Activated CD8-positive, alpha-beta memory T cell treated with anti-CD3 and anti-CD28 coated beads, Interleukin-2, amount 50 U/mL, for 4 hours (primary cell): ENCODE data around the gene DENND1A.
"Not testable (repeated sequence)": the region's sequence is repeated elsewhere in the genome, so short reads cannot be mapped to it uniquely, and the experiment has no call there.

Source experiments
- DNase-seq: peaks from one replicate; pipeline ENCODE4 v3.0.0-alpha.2; 2020

Gene DENND1A

DNA sequence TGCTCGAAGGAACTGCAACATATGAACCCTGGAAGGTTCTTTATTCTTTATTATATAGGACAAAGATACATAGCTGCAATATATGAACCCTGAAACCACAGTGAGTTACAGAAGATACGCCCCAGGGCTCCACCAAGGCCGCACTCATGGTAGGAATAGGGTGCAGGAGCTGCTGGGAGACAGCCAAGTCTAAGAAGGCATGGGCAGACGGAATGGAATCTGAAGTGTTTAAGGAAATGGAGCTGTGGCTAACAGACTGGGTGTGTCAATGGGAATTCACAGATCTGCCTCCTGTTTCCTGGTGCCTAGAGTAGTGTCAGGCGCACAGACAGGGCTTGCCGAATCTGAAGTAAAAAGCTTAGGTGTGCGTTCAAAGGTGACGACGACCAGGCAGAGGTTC is 286.4 kb downstream of the DENND1A start:
- no peak for DNase-seq

DNA sequence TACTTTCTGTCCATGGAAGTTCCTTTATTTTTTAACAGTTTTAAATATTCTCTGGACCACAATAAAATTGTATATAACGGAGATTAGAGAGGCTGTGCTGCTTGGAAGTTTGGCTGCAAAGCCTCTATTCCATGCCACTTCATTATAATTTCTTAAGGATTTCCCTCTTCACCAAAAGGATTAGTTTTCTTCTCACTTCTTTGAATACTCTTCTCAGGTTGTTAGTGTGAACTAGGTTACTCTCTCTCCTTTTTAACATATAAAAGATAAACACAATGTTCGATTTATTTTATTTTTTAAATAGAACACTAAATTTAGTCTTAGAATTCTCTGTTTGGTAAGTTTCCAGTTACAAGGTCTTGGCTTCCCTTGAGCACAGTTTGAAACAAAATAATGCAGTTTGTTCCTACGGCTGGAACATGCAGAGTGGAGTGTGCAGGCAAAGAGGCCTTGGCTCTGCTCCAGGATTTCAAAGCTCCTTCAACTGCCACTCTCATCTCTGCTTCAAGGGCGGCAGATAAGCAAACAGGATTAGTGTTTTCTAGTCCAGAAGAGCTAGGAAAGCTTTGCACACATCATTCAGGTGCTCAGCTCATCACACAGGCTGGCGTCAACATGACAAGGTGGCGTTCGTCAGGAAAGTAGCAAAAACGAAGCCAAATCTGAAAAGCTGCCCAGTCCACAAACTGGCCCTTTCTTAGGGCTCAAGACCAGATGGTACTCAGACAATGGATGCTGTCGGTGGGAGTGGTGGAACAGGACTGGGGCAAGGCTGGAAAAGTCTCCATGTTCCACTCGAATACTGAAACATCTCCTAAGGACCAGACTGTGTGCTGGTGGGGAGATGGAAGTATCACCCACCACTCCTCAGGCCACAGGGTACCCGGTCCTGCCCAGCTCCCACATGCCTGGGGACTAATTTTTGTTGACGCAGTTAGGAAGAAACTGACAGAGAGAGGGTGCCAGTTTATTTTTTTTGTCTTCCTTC is 287.3 kb downstream of the DENND1A start:
- DNase-seq = no peak

DNA sequence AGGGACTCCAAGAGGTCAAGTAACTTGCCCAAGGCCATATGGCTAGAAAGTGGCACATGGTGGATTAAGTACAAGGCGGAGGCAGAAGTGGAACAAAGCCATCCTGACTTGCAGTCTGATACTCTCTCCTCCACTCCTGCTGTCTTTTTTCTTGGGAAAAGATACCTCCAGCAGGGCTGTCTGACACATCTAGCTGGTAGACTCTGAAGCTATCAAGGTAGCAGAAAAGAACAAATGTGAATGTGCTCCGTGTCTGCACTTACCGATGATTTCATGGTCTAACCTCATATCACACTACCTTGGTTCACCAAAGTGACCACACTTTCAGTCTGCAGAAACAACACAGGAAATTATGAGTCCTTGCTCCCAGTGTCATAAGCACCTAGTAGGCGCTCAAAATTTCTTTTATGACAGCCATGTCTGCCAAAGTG is 289.1 kb downstream of the DENND1A start:
- no peak for DNase-seq

DNA sequence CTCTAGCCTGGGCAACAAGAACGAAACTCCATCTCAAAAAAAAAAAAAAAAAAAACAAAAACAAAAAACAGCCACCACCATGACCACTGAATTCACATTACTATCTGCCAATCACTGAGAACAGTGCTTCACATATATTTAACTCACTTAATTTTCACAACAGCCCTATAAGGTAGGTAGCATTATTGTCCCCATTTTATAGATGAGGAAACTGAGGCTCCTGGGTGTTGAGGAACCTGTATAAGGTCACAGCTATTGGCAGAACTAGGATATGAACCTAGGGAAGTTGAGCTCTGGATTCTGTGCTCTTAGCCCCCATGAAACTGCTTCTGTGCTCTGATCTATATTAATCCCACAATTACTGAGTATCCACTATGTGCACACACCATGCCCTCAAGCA is 290.2 kb downstream of the DENND1A start:
- DNase-seq = no peak

DNA sequence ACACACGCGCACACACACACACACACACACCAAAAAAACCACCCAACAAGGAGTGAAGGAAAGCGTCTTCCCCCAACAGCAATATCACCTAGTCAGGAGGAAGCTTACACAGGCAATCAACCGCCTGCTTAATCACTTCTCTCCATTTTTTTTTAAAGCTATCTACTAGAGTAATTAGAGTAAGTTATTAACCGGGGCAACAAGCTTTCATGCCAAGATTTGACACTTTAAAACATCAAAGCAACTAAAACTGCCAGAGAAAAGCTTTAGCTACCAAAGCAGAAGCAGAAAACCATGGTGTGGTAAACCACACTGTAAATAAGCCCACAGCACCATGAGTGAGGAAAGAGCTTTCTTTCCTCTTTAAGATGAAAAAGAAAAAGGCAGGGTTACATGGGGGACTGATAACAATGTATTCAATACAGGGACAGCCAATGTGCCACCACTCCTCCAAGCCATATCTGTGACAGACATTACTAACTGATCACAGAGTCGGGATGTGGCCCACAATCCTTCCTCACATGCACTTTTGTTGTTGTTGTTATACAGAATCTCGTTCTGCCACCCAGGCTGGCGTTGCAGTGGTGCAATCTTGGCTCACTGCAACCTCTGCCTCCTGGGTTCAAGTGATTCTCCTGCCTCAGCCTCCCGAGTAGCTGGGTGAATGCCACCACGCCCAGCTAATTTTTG is 291.8 kb downstream of the DENND1A start:
- no peak for DNase-seq

DNA sequence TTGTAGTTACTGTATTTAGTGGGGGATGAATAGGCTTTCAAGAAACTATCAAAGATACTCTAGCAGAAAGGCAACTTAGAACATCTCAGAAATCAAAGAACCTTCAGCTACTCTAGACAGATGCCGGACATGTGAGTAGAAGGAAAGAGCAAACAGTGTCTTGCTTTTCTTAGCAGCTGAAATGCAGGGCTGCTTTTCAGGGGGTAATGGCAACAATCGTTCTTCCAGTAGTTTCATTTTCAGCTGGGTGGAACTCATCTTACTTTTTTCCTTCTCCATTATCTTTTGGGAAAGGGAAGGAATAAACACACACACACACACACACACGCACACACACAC is 292.4 kb downstream of the DENND1A start:
- no peak for DNase-seq

DNA sequence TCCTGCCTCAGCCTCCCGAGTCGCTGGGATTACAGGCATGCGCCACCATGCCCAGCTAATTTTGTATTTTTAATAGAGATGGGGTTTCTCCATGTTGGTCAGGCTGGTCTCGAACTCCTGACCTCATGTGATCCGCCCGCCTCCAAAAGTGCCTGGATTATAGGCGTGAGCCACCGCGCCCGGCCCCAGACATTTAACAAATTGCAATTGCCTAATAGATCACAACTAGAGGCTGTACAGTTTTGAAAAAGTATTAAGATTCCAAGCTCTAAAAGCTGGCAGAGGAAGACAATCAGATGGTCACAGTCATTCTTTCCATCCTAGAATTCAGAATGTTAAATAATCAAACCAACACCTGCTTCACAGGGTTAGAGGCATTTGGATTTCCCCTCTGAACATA is 293.1 kb downstream of the DENND1A start:
- DNase-seq = not testable (repeated sequence)

DNA sequence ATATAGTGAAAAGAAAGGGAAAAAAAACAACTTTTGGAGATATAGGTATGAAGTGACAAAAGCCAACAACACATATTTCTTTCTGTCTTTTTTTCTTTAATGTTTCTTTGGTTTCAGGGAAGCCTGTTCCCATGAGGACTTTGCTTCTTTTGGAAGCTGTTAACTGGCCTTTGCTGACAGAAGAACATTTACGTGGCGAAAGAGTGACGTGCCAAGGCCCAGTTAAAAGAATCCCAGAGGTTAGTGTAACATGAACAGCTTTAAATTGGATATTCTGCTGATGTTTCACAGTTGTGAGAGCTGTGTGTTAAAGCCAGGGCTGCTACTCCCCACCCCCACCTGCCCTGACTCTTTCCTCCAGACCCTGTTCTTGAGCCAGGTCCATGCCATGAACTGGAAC is 298.1 kb downstream of the DENND1A start:
- DNase-seq = no peak

DNA sequence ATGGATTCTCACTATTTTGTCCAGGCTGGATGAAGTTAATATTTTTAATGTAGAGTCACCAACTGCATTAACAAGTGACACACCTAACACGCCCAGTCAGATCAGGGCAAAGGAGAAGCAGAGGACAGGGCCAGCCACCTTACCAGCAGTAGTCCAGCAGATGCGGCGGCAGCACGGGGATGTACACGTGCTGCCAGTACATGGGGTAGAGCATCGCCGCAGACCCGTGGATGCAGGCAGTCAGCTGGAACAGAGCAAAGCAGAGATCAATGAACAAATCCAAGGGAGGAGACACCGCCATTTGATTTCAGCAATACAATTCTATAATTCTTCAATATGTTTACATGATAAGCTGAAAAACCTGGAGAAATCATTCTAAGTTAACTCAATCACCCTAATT is 299.7 kb downstream of the DENND1A start:
- DNase-seq = no peak

DNA sequence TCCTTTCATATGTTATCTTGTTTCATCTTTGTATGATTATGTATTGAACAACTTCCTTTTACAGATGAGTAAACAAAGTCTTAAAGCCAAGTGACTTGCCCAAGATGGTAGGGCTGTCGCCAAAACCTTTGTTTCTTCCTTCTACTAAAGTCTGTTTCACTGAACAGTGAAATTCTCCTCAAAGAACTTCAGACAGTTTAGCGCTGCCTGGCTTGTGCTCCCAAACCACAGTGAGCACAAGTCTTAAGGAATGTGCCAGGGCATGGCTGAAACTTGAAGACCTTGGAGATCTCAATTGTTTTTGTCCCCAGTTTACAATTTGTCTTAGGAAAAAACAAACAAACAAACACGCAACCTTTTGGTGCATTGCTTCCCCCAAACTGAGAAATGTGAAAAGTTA is 300.4 kb downstream of the DENND1A start:
- DNase-seq = no peak

DNA sequence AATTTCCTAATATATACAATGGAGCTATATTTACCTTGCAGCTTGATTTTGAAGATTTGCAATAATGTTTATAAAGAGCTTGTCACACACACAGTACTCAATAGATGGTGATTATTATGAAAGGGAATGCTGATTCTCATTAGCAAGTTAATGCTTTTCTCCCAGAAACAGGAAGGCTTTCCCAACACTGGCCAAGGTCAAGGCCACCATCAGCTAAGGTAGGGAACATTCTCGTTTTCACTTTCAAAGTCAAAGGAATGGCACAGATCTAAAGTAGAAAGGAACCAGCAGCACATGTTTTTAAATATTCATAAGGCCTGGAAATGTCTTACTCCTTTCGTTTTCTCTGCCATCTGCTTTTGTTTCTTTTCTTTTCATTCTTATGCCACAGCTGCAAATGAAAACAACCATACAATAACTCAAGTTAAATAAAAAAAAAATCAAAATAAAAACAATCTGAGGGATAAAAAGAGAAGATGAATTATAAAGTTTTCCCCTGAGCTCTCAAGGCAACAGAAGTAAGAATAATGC is 307.1 kb downstream of the DENND1A start:
- DNase-seq = no peak

DNA sequence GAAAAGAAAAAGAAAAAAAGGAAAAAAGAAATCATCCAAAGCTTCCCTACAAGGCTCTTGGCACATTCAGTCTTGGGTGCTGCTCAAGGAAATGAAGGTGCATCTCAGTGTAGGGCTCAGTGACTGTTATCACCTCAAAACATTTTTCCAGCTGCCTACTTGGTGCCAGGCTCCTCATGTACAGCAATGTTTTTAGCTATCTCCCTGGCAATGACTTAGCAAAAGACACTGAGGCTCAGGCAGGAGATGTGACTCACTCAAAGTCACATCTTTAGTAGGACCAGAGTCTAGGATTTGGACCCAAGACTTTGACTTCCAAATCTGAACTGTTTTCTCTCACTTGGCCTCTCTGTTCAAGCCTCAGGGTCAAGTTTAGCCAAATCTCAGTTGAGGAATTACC is 309.7 kb downstream of the DENND1A start:
- no peak for DNase-seq

DNA sequence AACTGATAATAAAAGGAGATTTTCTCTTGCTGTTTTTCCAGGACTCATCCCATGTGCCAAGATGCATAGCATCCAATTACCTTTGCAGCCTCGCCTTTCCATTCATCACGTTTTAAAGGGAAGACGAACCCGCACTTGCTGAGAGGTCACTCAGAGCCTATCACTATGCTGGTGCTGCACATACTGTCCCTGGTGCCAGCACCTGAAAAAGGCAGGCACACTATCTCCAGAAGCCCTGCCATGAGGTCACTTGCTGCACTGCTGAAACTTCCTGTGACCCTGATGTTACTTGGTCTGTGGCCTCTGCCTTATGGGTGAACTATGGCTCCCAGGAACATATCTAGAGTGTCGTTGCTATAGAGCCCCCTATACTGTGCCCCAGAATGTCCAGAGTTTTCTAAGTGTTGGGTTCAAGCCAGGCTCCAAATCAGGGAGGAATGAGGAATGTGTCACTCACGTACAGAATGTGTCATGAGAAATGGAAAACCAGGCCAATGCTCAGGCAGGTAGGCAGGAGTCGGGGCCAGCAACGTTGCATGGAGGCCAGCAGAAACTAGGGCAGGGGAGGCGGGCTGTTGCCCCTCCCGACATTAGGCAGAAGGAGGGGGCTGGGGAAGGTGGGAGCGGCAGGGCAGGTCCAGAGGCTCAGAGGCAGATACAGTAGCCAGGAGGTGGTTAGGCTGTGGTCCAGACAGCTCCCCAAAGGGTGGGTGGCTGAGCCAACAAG is 311.8 kb downstream of the DENND1A start:
- no peak for DNase-seq

DNA sequence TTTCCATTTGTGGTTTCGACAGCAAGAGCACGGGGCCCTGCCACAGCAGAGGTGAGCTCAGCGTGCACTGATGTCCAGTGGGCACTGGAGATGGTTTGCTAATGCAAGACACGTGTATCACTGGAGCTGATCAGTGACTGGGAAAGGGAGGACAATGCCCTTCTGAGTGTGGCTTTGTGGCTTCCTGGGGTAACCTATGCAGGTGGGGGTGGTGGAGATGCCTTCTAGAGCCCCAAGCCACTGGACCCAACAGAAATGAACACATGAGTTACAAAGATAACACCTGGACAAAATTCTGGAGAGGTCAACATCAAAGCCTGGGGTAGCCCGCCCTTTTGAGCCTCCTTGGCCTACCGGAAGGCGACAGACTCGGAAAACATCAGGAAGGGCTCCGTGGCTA is 312.6 kb downstream of the DENND1A start:
- no peak for DNase-seq

DNA sequence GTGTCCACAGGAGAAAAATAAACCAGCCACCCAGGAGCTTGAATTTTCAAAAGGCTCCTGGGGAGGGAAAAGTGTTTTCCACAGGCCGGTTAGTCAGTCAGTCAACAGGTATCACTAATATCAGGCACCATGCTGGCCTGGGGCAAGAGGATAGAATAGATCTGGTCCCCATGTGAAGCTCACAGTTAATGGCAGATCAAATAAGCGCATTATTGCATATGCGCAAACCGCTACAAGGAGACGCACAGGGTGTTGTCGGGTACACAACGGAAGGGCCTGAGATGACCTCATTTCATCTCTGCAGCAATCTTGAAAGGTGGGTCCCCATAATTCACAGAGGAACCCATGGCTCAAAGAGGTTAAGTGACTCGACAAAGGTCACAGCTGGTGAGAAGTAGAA is 313.2 kb downstream of the DENND1A start:
- no peak for DNase-seq

DNA sequence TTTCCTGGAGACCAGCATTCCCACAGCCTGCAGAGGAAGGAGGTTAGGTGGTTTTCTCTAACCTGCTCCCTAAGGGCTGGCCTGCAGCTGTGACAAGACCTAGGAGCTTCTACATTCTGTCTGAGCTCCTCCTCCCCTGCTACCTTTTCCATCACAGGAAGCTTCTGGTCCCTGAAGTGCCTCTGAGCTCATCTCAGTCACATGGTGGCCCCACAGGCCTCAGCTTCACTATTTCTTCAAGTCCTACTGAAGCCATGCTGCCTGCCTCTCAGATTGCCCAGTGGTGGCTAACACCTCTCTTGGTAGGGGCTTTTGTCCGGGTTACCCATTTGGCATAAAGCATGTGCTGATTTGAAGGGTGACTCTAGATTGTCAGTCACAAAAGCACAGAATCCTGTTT is 314.5 kb downstream of the DENND1A start:
- DNase-seq = no peak

DNA sequence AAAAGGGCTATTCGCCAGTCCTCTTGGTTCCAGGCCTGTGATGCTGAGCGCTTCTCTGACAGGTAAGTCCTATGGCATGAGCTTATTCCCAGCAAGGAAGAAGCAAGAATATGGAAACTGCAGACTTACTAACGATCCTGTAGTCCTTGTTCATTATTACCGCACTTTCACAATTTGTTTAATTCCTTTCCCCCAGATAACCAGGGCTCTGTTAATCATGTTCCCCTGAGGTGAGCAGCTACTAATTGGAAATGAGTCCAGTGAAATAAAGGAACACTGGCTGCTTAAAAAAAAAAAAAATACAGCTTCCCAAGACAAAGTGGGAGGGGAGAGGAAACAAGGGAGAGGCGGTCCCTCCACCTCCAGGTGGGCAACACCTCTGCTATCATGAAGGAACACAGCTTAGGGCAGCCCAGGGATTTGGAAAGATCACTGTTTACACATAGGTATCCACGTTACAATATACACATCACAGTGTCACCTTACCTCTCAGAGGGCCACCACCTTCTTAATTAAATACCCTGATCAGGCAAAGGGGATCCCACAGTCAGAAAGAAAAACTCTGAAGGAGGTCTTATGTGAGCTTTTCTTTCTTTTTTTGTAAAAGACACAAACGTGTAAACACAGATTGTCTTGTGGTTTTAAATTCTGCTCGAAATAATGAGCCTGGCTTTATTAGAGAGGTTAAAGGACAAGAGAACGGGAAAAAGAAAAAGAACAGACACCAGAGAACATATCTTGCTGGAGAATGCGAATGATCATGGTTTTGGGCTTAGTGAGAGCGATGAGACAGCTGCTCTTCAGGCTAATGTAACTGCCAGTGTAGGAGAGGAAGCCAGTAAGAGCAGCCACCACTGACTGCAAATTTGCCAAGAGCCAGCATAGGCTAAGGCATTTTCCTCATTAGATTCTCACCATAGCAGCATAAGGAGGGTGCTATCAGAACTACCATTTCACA is 315.3 kb downstream of the DENND1A start:
- no peak for DNase-seq

DNA sequence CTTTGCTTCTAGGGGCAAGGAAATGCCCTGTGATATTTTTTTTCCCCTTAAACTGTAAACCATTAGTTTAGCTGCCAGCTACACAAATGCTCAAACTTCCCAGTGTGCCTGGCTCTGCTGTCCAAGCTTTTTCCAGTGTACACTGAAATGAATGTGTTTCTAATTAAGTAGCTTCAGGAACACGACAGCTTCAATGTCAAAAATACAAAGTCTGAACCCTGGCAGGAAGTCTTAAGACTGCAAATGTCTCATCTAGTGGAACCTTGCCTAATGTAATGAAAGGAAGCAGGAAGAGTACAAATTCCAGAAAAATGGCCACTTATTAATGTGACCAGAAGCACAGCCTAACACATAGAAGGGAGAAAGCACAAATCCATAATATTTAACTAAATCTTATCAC is 318.7 kb downstream of the DENND1A start:
- no peak for DNase-seq

DNA sequence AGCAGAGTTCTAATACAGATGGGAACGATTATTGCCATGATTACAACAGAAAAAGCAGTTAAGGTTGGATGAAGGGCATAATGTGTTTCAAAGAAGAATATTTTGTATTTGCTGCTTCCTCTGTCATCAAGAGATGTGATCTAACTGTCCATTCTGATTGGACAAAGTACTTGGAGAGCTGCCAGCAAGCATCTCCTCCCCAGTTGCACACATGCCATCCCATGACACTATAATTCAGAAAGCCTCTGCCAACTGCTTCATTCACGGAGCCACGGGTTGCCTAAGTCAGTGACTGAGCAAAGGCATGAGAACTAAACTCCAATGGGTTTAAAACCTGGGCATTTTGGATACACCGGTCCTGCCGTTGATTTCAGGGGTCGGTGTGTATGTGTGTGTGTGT is 320.1 kb downstream of the DENND1A start:
- DNase-seq = no peak

DNA sequence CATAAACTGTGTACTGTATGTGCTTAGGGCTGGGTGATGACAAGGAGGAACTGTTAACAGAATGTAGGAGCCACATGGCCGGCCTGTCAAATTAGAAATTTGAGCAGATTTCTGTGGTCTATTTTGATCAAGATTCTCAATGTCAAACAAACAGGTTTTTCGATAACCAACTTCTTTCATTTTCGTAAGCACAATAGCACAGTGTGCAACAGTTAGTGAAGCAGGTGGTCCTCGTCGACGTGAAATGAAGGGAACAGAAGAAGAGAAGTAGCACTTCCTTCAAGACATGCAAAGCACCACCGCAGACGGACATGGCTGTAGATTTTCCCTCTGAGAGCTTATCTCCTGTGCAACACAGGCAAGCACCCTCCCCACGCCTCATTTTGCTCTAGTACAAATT is 321.8 kb downstream of the DENND1A start:
- DNase-seq = no peak

DNA sequence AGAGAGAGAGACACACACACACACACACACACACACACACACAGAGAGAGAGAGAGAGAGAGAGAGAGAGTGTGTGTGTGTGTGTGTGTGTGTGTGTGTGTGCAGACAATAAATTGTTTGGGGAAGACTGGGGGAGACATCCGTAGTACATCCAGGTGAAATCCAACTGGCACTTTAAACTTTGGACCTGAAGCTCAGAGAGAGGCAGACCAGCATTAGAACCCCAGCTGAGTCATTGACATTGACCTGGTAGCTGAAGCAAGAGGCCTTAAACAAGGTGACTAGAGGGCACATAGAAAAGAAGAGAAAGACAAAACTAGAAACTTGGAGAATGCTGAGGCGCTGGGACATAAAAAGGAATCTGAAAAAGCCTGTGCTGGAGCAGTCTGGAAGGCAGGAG is 322.4 kb downstream of the DENND1A start:
- DNase-seq = no peak

DNA sequence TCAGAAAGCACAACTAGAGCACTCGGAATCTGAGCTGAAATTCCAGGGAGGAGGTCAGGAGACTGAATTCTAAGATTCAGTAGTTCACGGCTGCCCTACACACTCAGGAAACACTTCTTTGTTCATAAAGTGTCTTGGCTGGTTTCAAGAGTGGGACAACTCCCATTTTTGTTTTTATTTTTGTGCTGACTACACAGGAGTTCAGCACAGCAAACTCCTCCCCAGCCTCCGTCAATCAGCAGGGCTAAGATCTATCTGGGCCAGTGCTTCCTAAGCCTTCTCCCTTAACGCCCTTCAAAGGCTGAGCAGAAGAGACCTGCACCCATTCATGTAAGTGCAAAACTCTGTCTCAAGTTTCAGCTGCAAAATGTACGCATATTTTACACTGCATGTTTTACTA is 323.8 kb downstream of the DENND1A start:
- DNase-seq = no peak
